AG08396 (cell line): ENCODE data around the gene SCLY.
A peak's percentile ranks its signal among the peaks of the same experiment; 100 is the strongest.

ENCODE experiments used
- DNase-seq: peaks from one replicate; pipeline ENCODE4 v3.0.0; 2012; ENCODE audit warnings: low spot score, mixed read lengths

The SCLY gene

DNA sequence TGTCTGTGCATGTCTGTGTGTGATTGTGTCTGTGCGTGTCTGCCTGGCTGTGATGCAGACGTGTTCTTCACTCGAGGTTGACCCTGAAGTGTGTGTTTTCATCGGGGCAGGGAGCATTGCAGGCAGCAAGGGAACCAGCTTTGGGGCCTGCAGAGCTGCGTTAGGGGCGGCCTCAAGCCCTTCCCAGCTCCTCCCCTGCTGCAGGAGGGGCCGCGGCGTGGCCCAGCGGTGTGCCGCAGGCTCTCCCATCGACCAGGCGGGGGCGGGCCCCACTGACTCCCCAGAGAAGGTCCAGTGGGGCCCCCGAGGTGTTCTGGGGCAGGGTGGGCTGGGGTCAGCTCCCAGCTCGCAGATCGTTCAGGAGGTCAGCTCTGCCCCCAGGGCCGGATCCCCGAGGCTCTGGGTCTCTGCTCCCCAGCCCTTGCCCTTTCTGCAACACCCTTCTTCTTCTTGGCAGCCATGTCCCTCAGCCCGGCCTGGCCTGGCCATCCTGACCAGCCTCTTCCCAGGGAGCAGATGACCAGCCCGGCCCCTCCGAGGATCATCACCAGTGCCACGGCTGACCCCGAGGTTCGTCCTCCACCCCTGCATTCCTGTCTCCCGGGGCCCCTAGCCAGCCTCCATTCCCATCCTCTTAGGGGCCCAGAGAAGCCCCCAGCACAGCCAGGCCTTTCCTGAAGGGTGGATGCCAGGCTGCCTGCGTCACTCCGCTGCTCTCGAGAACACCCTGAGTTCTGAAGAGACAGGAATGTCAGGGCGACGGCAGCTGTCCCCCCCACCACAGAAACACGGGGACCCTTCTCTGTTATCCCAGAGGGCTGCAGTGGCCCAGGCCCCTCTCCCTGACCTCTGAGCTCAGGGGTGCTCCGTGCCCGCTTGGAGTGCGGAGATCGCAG is 66.6 kb downstream of the SCLY start:
- DNase-seq = peak; percentile 92

DNA sequence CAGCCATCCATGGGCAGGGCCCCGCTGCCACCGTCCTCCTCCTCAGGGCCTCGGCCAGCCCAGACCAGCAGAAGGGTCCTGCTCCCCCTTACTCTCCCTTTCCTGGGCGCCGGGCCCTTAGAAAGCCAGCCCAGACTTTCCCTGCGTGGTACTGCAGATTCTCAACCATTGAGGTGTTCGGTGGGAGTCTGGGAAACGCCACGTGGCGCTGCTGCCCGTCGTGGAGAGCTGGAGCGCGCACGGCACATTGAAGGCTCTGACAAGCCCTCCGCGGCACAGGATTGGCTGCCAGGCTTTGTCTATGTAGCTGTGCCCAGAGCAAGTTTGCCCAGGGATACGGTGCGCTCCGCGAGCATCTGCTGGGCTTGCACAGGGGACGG is 67.2 kb downstream of the SCLY start:
- no peak for DNase-seq

DNA sequence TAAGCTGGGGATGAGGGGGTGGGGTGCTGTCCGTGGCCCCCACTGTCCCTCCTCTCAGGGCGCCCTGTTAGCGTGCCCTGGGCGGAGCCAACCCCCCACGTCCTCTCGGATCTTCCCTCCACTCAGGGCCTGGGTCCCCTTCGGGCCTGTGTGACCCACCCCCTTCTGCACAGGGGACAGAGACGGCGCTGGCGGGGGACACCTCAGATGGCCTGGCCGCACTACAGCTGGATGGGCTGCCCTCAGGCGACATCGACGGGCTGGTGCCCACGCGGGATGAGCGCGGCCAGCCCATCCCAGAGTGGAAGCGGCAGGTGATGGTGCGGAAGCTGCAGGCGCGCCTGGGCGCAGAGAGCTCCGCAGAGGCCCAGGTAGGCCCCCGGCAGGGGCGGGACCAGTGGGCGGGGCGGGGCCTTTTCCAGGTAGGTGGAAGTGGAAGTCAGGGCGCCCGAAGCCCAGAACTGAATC is 67.8 kb downstream of the SCLY start:
- DNase-seq = no peak

DNA sequence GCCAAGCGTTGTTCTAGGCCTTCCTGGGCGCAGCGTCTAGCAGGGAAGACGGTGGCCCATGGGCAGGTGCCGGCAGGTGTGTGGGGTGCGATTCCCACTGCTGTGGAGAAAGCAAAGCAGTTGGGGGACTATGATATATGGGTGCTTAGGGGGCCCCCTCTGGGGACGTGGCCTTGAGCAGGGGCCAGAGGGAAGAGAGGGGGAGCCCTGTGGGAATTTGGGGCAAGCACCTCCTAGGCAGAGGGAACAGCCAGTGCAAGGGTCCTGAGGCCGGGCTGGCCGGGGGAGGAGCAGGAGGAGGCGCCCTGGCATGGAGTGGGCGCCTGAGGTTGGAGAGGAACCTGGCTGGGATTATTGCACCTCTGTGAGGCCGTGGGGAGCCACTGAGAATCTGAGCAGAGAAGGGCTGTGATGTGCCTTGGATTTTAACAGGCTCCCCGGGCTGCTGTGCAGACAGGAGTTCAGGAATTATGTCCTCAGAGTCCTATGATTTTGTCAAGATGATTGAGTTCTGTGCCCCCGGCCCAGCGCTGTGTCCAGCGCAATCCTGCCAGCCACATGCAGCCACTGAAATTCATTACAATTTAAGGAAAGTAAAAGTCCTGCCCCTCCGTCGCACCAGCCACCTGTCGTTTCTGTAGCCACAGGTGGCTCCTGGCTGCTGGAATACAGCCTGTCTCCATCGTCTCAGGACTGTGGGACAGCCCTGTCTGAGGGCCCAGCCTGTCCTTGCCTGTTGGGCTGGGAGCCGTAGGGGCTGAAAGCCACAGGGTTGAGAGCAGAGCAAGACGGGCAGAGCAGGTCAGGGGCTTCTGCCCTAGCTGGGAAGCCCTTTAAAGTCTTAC is 68.6 kb downstream of the SCLY start:
- no peak for DNase-seq

DNA sequence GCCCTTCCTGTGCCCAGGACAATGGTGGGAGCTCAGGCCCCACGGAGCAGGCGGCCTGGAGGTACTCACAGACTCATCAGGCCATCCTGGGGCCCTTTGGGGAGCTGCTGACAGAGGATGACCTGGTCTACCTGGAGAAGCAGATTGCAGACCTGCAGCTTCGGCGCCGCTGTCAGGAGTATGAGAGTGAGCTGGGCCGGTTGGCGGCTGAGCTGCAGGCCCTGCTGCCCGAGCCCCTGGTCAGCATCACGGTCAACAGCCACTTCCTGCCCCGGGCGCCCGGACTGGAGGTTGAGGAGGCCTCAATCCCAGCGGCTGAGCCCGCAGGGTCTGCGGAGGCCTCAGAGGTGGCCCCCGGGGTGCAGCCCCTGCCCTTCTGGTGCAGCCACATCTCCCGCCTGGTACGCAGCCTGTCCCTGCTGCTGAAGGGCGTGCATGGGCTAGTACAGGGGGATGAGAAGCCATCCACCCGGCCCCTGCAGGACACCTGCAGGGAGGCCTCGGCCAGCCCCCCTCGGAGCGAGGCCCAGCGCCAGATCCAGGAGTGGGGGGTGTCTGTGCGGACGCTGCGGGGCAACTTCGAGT is 69.4 kb downstream of the SCLY start:
- no peak for DNase-seq

DNA sequence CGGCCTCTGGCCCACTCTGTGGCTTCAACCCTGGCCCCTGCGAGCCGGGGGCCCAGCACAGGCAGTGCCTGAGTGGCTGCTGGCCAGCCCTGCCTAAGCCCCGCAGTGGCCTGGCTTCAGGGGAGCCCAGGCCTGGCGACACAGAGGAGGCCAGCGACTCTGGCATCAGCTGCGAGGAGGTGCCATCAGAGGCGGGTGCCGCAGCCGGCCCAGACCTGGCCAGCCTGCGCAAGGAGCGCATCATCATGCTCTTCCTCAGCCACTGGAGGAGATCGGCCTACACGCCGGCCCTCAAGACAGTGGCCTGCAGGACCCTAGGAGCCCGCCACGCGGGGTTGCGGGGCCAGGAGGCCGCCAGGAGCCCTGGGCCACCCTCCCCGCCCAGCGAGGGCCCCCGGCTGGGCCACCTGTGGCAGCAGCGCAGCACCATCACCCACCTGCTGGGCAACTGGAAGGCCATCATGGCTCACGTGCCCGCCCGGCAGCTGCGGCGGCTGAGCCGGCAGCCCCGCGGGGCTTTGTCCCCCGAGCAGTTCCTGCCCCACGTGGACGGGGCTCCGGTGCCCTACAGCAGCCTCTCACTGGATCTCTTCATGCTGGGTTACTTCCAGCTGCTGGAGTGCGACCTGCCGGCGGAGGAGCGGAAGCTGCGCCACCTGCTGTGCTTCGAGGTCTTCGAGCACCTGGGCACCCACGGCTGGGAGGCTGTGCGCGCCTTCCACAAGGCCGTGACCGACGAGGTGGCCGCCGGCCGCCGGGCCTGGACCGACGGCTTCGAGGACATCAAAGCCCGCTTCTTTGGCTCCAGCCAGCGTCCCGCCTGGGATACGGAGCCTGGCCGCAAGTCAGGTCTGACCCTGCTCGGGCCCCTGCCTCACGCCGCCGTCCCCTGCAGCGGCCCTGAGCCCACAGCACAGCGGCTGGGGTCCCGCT is 70.2 kb downstream of the SCLY start:
- DNase-seq = no peak

DNA sequence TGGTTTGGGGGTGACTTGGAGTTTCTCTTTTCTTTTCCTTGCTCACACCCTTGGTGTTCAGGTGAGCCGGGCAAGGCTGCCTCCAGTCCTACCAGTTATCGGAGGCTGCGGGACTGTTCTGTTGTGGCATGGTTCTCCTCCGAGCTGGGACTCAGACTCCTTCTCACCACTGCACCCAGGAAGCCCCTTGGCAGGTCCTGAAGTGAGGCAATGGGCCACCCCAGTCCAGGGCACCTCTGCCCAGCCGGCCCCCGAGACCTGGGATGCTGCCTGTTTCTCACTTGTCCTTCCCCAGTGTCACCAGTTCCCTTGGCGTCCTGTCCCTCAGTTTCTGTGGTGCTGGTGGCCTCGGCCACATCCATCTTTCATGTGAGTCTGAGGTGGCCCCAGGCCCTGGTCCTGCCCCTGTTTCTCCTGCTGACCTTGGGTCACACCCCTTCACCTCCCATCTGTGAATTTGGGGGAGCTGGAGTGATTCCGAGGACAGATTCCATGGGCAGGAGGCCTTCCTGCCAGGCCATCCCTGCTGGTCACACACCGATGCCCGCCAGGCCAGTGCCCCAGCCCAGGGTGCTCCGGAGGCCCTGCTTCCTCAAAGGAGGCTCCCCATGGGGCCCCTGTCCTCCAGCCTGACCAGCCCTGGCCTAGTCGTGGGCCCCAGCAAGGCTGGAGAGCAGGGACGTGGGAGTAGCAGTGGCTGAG is 71.1 kb downstream of the SCLY start:
- no peak for DNase-seq

DNA sequence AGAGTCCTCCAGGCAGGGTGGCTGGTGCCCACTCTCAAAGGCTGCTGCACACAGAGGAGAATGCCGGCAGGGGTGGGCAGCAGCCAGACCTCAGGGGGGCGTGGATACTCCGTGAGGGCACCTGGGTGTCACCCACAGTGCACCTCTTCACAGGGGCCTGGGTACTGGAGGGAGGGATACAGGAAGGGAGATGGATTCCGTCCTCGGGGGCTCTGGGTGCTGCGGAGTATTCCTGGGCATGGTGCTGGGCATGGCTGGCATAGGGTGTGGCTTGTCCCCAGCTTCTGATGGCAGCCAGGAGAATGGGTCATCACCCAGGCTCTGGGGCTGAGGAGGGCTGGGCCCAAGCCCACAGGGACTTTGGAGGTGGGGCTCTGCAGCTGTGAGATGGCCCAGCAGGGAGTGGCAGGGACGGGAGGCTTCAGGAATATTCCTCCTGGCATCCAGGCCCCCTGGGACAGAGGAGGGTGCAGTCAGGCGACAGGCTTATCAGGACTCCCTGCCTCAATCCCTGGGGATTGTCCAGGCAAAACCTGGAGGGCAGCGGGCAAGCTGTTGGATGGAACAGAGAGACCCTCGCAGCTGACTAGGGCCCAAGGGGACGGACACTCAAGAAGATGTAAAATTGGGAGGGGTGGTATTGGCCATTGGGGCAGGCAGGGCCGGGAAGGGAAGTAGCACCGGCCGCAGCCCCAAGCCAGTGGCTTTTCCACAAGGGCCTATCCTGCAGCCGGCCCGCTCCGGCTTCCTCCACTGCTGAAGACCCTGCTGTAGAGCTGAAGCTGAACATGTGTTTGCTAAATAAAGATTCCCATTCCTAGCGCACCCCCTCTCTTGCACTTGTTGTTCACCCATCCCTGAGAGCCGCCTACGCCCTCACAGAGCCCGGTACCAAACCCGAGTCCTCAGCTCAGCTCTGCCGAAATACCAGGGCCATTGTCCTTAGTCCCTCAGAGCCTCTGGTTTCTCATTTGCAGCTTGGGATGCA is 72.0 kb downstream of the SCLY start:
- DNase-seq = no peak

DNA sequence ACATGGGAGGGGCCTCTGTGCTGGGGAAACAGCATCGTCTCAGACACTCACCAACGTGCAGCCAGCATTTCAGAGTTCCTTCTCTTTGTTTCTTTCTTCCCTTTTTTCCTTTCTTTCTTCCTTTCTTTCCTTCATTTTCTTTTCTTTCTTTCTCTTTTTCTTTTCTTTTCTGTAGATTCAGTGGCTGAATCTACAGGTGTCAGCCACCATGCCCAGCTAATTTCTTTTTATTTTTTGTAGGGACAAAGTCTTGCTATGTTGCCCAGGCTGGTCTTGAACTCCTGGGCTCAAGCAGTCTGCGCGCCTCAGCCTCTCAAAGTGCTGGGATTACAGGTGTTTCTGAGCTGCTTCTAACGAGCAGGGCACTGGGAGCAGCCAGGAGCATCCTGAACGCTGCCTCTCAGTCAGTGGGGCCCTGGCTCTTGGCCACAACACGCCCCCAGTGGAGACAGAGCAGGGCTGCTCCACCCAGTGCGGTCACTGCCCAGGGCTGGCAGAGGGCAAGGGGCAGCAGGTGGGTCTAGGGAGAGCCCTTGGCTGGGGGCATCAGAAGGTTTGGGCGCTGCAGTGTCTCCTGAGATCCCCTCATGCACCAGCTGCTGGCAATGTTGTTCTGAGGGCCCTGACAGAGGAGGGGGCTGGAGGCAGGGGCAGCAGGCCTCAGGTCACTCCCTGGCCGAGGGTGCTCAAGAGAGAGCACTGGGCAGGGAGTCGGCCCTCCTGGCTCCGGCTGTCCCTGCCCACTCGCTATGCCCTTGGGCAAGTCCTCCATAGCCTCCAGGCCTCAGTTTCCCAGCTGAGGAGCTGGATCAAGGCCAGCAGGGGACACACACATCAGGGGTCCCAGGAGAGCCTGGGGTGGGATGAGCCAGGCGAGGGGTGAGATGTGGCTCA is 72.9 kb downstream of the SCLY start:
- no peak for DNase-seq

DNA sequence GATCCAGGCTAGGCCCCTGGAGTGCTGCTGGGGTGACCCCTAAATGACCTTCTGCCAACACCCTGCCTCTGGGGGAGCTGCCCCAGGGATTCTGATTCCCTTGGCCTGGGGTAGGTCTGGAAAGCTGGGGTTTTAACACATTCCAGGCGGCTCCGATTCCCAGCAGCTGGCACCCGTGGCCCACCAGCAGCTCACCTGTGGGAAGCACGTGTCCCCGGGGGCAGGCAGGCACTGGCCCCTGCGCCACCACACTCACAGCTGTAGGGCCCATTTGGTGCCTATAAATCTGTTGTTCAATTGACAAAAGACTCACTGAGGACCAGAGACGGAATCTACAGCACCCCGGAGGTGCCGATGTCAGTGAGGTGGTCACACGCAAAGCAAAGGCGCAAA is 73.6 kb downstream of the SCLY start:
- no peak for DNase-seq

DNA sequence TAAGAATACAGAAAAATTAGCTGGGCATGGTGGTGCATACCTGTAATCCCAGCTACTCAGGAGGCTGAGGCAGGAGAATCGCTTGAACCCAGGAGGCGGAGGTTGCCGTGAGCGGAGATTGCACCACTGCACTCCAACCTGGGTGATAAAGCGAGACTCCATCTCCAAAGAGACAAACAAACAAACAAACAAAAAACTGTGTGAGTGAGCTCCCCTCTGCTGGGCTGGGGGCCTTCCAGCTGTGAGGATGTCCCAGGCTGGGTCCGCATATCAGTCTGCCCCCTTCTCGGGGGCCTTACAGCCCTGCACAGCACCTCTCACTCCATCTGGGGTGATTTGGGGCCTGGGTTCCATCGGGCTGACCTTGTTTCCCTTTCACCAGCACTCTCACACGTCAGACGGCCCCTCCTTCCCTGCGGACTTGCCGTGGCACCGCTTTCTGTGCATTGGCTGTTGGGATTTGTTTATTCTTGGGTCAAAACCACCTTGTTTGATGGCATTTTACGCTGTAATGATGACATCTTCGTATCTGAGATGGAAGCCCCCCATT is 74.9 kb downstream of the SCLY start:
- DNase-seq = no peak

DNA sequence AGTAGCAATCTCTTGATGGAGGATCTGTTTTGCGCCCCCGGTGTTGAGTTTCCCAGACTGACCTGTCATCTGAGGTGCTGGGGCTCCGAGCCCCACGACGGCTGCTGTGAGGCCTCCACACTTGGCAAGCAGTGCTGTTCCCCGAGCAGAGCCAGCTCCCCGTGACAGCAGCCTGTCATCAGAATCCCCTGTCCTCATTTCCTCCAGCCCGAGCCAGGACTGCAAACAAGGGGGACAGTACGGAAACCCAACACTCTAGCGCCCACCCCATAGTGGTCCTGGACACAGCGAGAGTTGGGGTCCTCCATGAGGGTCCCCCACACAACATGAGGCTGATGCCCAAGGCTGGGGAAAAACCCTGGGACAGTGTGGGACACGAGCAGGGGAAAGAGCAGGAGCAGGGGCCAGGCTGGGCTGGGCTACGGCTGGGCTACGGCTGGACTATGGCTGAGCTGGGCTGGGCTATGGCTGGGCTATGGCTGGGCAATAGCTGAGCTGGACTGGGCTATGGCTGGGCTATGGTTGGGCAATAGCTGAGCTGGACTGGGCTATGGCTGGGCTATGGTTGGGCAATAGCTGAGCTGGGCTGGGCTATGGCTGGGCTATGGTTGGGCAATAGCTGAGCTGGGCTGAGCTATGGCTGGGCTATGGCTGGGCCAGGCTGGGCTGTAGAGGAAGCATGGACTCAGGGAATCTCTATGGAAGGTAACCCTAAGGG is 76.2 kb downstream of the SCLY start:
- peak; percentile 69 for DNase-seq

DNA sequence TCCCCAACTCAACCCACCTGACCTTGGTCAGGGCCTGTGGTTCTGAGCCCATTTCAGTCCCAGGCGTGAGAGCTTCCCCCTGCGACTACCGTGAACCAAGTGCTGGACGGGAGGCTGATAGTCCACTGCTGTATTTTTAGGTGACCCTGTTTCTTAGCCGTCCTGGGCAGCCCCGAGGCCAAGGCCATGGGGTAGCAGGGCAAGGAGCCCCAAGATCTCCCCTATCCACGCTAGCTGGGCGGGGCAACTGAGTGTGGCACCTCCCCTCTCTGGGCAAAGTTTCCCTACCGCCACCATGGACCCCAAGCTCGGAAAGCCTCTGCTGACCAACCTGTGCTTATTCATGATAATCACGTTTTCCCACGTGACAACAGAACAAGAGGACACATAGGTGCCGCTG is 77.1 kb downstream of the SCLY start:
- DNase-seq = no peak

DNA sequence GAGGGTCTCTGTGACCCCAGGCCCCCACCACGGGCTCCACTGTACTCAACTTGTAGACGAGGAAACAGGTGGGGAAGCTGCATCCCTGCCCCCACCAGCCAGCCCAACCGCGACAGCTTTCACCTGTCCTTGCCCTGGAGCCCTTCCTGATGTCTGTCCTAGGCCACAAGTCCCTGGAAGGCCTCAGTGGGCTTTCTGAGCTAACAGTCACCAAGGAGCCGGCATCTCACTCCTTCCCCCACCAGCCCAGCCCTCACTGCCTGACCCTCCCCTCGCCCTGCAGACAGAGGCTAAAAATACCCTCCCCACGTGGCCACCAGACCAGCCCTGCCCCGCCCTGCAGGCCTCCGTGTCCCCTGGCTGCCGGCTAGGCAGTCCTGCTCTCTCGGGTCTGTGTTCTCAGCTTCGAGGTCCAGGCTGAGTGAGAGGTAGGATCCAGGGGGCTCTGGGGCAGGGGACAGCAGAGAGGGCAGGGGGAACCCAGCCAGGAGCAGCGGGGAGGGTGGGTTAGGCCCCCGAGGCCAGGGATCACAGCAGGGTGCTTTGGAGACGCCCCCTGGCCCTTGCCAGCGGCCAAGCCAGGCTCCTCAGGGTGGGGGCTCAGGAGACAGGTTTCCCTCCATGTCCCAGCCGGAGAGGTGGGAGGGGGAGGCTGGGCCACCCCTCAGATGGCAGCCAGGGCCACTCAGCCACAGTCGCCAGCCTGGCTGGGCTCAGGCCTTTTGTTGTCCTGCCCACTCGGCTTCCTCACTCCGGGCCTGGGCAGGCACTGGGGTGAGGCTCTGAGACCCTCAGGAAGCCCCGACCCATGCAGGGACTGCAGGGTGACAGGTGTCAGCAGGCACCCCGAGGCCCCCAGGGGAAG is 77.8 kb downstream of the SCLY start, which contains the start of gene KLHL30:
Gene KLHL30, plus strand, starts transcription at position 338 of the 865 bp plus-strand sequence. CDS start 2,087 bp downstream, outside the sequence.
- no peak for DNase-seq

DNA sequence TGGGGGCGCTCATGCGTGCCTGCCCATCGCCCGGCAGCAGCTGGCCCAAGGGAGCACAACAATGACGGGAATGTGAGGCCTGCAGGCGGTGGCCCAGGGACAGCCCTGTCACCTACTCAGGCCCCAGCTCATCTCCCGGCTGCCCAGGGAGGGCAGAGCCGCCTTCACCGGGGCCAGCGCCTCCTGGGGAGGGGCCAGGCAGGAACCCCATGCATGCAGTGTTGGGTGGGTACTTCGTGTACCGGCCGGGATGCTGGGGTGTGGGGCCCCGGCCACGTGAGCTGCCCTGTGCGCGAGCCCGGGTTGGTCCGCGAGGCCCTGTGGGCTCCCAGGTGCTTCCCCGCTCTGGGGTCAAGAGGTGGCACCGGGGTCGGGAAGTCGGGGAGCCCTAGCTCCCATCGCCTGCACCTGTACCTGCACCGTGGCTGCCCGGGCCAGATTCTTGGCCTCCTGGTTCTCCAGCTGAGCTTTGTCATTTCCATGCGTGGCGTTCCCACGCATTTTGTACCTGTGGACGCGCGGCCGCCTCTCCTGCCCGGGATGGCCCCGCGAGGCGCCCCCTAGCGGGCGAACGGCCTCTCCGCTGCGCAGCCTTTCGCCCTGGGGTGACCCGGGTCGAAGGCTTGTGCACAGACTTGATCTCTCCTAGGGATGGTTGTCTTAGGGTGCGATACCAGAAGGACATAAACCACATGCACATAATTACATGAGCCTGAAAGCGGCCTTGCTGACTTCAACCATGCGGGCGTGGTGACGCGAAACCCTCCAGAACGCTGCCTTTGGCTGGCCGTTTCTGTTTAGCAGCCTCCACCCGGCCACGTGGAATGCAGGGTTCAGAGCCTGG is 78.6 kb downstream of the SCLY start:
- no peak for DNase-seq

DNA sequence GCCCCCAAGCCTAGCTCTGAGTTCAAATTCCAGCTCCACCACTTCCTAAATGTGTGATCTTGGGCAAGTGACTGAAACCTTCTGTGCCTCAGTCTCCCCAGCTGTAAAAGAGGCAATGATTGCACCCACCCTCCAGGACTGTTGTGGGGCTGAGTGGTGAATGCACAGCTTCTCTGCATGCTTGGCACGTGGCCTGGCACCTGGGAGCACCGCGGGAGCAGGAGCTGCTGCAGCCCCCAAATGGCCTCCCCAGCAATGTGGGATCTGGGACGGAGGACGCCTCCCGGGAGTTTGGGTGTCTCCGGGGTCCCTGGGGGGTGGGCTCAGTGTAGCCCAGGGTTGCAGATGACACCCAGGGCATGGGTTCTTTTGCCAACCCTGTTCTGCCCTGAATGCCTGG is 79.2 kb downstream of the SCLY start:
- DNase-seq = no peak
